Thymus (tissue), 14 donors: Measurements from ENCODE around the gene NFAM1. TPM values are rescaled to one million over a fixed set of nuclear protein-coding genes. Genes with fewer than 3 reads are reported as not detected.

Experiments used
- DNase-seq, 9 donors: peaks; one replicate each; pipeline ENCODE4 v3.0.0-alpha.2; 2013; ENCODE audit warnings: low spot score in 9 of 9, low read depth in 6 of 9, missing footprints in 1 of 9
- H3K27ac ChIP-seq, 2 donors: one replicate each; pipeline ENCODE4 v1.5.1; 2013; ENCODE audit warnings: control low read depth in 1 of 2, low read depth in 1 of 2, low read length in 1 of 2, mild to moderate bottlenecking in 1 of 2, moderate library complexity in 1 of 2
- H3K27me3 ChIP-seq, 2 donors: one replicate each; pipeline ENCODE4 v1.5.1; 2013; ENCODE audit warnings: low read length in 1 of 2; ENCODE audit not compliant: control insufficient read depth in 2 of 2, insufficient read depth in 1 of 2
- H3K36me3 ChIP-seq, 2 donors: one replicate each; pipeline ENCODE4 v1.5.1; 2013; ENCODE audit warnings: low read length in 1 of 2, mild to moderate bottlenecking in 1 of 2, moderate library complexity in 1 of 2; ENCODE audit not compliant: control insufficient read depth in 2 of 2, insufficient read depth in 2 of 2
- H3K4me1 ChIP-seq, 2 donors: one replicate each; pipeline ENCODE4 v1.5.1; 2013; ENCODE audit warnings: low read length in 2 of 2; ENCODE audit not compliant: control insufficient read depth in 2 of 2, insufficient read depth in 2 of 2
- H3K4me3 ChIP-seq, 2 donors: one replicate each; pipeline ENCODE4 v1.5.1; 2013; ENCODE audit warnings: low read length in 2 of 2, control low read depth in 1 of 2, mild to moderate bottlenecking in 1 of 2
- H3K9me3 ChIP-seq, 2 donors: one replicate each; pipeline ENCODE4 v1.5.1; 2013; ENCODE audit warnings: low read length in 1 of 2, mild to moderate bottlenecking in 1 of 2; ENCODE audit not compliant: control insufficient read depth in 2 of 2, insufficient read depth in 1 of 2
- WGBS: extraction: QIAGEN DNeasy Blood & Tissue Kit; methylation state at CpG from one replicate; pipeline ENCODE4 v1.1.7; 2013; 5-methylcytosine and 5-hydroxymethylcytosine counted together
- long read RNA-seq, 10 donors: transcript quantifications; one replicate each; lab custom pipeline, GENCODE V29; 2026
- polyA plus RNA-seq: library from polyadenylated mRNA; stranded (reverse); fragments of 200-250 nt; gene quantifications from one replicate; pipeline ENCODE4 v1.2.3, GENCODE V29; 2013
- total RNA-seq: library from RNA; stranded (reverse); fragments of 120-200 nt; gene quantifications from one replicate; pipeline ENCODE4 v1.2.4, GENCODE V29; 2013
- donor health status: healthy.

NFAM1 gene, protein sequence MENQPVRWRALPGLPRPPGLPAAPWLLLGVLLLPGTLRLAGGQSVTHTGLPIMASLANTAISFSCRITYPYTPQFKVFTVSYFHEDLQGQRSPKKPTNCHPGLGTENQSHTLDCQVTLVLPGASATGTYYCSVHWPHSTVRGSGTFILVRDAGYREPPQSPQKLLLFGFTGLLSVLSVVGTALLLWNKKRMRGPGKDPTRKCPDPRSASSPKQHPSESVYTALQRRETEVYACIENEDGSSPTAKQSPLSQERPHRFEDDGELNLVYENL
- total RNA-seq (1.7 TPM), polyA plus RNA-seq (2.0 TPM)
- long read RNA-seq, donor 1: 0 reads
- long read RNA-seq, donor 2, full-length matches to known transcripts: 1 of 1 reads
- long read RNA-seq, donor 2, partial matches to known transcripts: 0 of 1 reads
- long read RNA-seq, donor 2, other reads (novel, unspliced or antisense): 0 of 1 reads
- long read RNA-seq, donor 3, full-length matches to known transcripts: 1 of 1 reads
- long read RNA-seq, donor 3, partial matches to known transcripts: 0 of 1 reads
- long read RNA-seq, donor 3, other reads (novel, unspliced or antisense): 0 of 1 reads
- long read RNA-seq, donor 4: 0 reads
- long read RNA-seq, donor 5, full-length matches to known transcripts: 1 of 1 reads
- long read RNA-seq, donor 5, partial matches to known transcripts: 0 of 1 reads
- long read RNA-seq, donor 5, other reads (novel, unspliced or antisense): 0 of 1 reads
- long read RNA-seq, donor 6: 0 reads
- long read RNA-seq, donor 7: 0 reads
- long read RNA-seq, donor 8: 0 reads
- long read RNA-seq, donor 9: 0 reads
- long read RNA-seq, donor 10, full-length matches to known transcripts: 1 of 1 reads
- long read RNA-seq, donor 10, partial matches to known transcripts: 0 of 1 reads
- long read RNA-seq, donor 10, other reads (novel, unspliced or antisense): 0 of 1 reads

- H3K27ac ChIP-seq: peak within 1 kb of the TSS in 1 of 2 donors; percentile 9
- peaks cover 14 to 54% of the 10 kb centered on the region in 2 donors for H3K27me3 ChIP-seq
- H3K4me1 ChIP-seq: peaks cover 0 to 21% of the 10 kb centered on the region in 2 donors
- WGBS: 28% methylated on average over 24 of the region's 24 CpGs
- no peak within 1 kb of the TSS for H3K4me3 ChIP-seq
- H3K9me3 ChIP-seq: no peaks in the 10 kb centered on the region
- no peaks in the 10 kb centered on the region for H3K36me3 ChIP-seq
- no peak for DNase-seq
Measured at GRCh38 chr22:42432020-42432596, at the start of gene NFAM1. Gene NFAM1 (minus strand): TSS chr22:42432403. CDS start chr22:42432357, 46 bp downstream.

DNA sequence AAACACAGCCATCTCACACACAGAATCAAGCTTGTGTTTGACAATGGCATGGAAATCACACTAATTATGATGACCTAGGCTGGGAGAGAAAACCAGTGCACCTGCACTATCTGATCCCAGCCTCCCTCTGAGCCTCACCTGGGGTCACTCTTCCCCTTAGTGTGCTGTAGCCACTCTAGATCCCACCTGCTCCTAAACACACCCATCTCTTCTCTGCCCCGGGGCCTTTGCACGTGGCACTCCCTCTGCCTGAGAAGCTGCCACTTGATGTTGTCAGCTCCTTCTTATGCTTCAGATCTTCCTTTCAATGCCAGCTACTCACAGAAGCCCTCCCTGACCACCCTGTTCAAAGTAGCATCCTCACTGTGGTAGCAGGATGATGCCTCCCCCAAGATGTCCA is 42.9 kb upstream of the NFAM1 start:
- Histone ChIP-seq H3K4me1 (no peaks in the 10 kb centered on the region), H3K4me3 (no peak overlapping the region), H3K36me3 (no peaks in the 10 kb centered on the region), H3K9me3 (no peaks in the 10 kb centered on the region), H3K27me3 (no peaks in the 10 kb centered on the region), H3K27ac (no peak overlapping the region)
- no peak for DNase-seq
- 93% methylated on average over 2 of the region's 2 CpGs for WGBS

GRCh38 chr22:42473484-42474193 is 41.4 kb upstream of the NFAM1 start:
- WGBS: 77% methylated on average over 5 of the region's 5 CpGs

GRCh38 chr22:42472671-42473070 is 40.5 kb upstream of the NFAM1 start:
- no peak overlapping the region for H3K4me3 ChIP-seq
- no peaks in the 10 kb centered on the region for H3K9me3 ChIP-seq
- H3K36me3 ChIP-seq: no peaks in the 10 kb centered on the region
- no peak overlapping the region for H3K27ac ChIP-seq
- peaks cover 0 to 7% of the 10 kb centered on the region in 2 donors for H3K27me3 ChIP-seq
- 95% methylated on average over 8 of the region's 8 CpGs for WGBS
- no peaks in the 10 kb centered on the region for H3K4me1 ChIP-seq
- no peak for DNase-seq

More at GRCh38 chr22:42473484-42474193, 41.4 kb upstream of the NFAM1 start:
- peaks cover 0 to 5% of the 10 kb centered on the region in 2 donors for H3K27me3 ChIP-seq
- no peaks in the 10 kb centered on the region for H3K9me3 ChIP-seq
- no peak overlapping the region for H3K27ac ChIP-seq
- no peak overlapping the region for H3K4me3 ChIP-seq
- peak in 7 of 9 donors; percentile 8 to 61 (median 23) for DNase-seq
- H3K4me1 ChIP-seq: no peaks in the 10 kb centered on the region
- no peaks in the 10 kb centered on the region for H3K36me3 ChIP-seq

DNA sequence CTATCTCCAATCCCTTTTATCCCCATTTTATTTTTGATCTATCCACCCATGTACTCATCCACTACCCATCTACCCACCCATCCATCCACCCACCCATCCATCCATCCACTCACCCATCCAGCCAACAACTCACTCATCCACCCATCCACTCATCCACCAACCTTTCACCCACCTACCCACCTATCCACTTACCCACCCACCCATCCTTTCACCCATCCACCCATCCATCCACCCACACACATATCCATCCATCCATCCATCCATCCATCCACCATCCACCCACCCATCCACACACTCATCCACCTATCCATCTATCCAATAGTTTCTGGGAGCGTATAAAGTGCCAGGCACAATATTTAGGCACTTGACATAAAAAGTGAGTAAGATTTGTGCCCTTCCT is 39.2 kb upstream of the NFAM1 start:
- H3K27me3 ChIP-seq: peaks cover 0 to 7% of the 10 kb centered on the region in 2 donors
- H3K27ac ChIP-seq: no peak overlapping the region
- WGBS: 94% methylated on average over 1 of the region's 1 CpG
- DNase-seq: no peak
- H3K4me1 ChIP-seq: no peaks in the 10 kb centered on the region
- no peaks in the 10 kb centered on the region for H3K36me3 ChIP-seq
- H3K4me3 ChIP-seq: no peak overlapping the region
- no peaks in the 10 kb centered on the region for H3K9me3 ChIP-seq

- no peaks in the 10 kb centered on the region for H3K36me3 ChIP-seq
- WGBS: 87% methylated on average over 4 of the region's 4 CpGs
- peaks cover 0 to 7% of the 10 kb centered on the region in 2 donors for H3K27me3 ChIP-seq
- no peak for DNase-seq
- H3K4me1 ChIP-seq: no peaks in the 10 kb centered on the region
- H3K27ac ChIP-seq: no peak overlapping the region
- H3K9me3 ChIP-seq: no peaks in the 10 kb centered on the region
- H3K4me3 ChIP-seq: no peak overlapping the region
Measured at GRCh38 chr22:42470366-42471082, 38.3 kb upstream of the NFAM1 start.

DNA sequence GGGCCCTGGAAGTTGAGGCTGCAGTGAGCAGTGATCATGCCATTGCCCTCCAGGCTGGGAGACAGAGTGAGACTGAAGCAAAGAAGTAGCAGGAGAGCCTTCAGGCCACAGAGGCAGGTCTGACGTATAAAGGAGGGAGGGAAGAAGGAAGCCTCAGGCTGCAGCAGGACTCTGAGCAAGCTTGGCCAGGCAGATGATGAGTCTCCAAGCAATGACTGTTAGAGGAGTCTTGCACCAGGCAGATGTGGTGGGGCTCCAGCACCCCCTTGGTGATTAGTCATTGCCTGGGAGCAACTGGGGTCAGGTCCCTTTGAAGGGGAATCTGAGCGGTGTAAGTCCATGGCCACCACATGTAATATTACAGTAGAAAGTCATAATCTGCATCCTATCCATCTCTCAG is 36.6 kb upstream of the NFAM1 start:
- Histone ChIP-seq H3K4me3 (no peak overlapping the region), H3K9me3 (no peaks in the 10 kb centered on the region), H3K4me1 (no peaks in the 10 kb centered on the region), H3K27me3 (peaks cover 0 to 7% of the 10 kb centered on the region in 2 donors), H3K27ac (no peak overlapping the region), H3K36me3 (no peaks in the 10 kb centered on the region)
- 98% methylated on average over 2 of the region's 2 CpGs for WGBS
- no peak for DNase-seq

GRCh38 chr22:42462016-42462415 is 29.8 kb upstream of the NFAM1 start:
- WGBS: 22% methylated on average over 1 of the region's 1 CpG
- peaks cover 0 to 18% of the 10 kb centered on the region in 2 donors for H3K27me3 ChIP-seq
- no peak overlapping the region for H3K27ac ChIP-seq
- no peaks in the 10 kb centered on the region for H3K36me3 ChIP-seq
- peaks cover 0 to 13% of the 10 kb centered on the region in 2 donors for H3K4me1 ChIP-seq
- no peak overlapping the region for H3K4me3 ChIP-seq
- peak in 1 of 9 donors; percentile 56 for DNase-seq
- peaks cover 0 to 5% of the 10 kb centered on the region in 2 donors for H3K9me3 ChIP-seq
